Cardiac fibroblast (primary cell): ENCODE data around the gene MAPKAPK5.
"Not testable (repeated sequence)": the region's sequence is repeated elsewhere in the genome, so short reads cannot be mapped to it uniquely, and the experiment has no call there.

Source experiments
- DNase-seq, 2 donors: peaks; one replicate each; pipeline versions ENCODE4 v3.0.0 to v3.0.0-alpha.2; 2010; ENCODE audit warnings: low read depth in 2 of 2
- H3K4me3 ChIP-seq, 2 donors: replicated peaks in 1 of 2; 1 replicate in 1 of 2; 2 replicates in 1 of 2; pipeline ENCODE4 v1.5.1; 2011; ENCODE audit warnings: low read depth in 2 of 2, low read length in 2 of 2, mild to moderate bottlenecking in 2 of 2, moderate library complexity in 1 of 2
- TF ChIP-seq, protein P1 (sequence below): IDR thresholded peaks from one replicate; pipeline ENCODE4 v1.5.1; 2011; ENCODE audit warnings: low read depth, mild to moderate bottlenecking, low read length, inconsistent platforms

The MAPKAPK5 gene

DNA sequence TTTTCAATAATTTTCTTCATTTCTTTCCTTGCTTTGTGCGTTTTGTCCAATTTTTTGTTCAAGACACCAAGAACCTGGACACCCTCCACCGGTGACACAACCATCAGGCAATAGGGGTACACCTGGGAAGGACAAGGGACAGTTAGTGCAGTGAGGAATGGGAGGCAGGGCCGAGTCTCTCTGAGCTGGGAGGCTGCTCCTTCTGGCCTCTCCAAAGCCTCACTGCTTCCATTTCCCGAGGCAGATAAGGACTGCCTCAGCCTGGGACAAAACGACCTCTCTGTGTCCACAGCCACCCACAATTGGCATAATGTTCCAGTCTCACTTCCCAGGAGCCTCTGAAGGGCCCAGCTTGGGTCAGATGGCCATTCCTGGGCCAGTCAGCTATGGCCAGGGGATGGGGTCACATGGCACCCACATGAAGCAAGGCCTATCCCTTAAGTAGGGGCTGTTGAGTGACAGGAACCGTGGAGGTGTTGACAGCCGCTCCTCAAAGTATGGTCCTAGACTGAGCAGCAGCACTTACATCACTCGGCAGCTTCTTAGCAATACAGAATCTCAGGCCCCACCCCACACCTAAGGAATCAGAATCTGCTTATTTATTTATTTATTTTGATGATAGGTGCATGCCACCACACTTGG lies 13.6 kb upstream of the MAPKAPK5 start:
- DNase-seq: no peak
- TF ChIP-seq, protein P1, sequence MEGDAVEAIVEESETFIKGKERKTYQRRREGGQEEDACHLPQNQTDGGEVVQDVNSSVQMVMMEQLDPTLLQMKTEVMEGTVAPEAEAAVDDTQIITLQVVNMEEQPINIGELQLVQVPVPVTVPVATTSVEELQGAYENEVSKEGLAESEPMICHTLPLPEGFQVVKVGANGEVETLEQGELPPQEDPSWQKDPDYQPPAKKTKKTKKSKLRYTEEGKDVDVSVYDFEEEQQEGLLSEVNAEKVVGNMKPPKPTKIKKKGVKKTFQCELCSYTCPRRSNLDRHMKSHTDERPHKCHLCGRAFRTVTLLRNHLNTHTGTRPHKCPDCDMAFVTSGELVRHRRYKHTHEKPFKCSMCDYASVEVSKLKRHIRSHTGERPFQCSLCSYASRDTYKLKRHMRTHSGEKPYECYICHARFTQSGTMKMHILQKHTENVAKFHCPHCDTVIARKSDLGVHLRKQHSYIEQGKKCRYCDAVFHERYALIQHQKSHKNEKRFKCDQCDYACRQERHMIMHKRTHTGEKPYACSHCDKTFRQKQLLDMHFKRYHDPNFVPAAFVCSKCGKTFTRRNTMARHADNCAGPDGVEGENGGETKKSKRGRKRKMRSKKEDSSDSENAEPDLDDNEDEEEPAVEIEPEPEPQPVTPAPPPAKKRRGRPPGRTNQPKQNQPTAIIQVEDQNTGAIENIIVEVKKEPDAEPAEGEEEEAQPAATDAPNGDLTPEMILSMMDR: no peak
- H3K4me3 ChIP-seq: no peak overlapping the region

DNA sequence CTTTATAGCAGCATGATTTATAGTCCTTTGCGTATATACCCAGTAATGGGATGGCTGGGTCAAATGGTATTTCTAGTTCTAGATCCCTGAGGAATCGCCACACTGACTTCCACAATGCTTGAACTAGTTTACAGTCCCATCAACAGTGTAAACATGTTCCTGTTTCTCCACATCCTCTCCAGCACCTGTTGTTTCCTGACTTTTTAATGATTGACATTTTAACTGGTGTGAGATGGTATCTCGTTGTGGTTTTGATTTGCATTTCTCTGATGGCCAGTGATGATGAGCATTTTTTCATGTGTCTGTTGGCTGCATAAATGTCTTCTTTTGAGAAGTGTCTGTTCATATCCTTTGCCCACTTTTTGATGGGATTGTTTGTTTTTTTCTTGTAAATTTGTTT lies 12.4 kb upstream of the MAPKAPK5 start:
- H3K4me3 ChIP-seq, DNase-seq: not testable (repeated sequence)

DNA sequence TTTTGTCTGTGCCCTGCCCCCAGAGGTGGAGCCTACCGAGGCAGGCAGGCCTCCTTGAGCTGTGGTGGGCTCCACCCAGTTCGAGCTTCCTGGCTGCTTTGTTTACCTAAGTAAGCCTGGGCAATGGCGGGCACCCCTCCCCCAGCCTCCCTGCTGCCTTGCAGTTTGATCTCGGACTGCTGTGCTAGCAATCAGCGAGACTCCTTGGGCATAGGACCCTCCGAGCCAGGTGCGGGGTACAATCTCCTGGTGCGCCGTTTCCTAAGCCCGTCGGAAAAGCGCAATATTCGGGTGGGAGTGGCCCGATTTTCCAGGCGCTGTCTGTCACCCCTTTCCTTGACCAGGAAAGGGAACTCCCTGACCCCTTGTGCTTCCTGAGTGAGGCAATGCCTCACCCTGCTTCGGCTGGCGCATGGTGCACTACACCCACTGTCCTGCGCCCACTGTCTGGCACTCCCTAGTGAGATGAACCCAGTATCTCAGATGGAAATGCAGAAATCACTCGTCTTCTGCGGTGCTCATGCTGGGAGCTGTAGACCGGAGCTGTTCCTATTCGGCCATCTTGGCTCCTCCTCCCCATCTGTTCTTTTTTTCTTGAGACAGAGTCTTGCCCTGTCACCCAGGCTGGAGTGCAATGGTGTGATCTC lies 7.2 kb upstream of the MAPKAPK5 start:
- not testable (repeated sequence) for H3K4me3 ChIP-seq, DNase-seq

DNA sequence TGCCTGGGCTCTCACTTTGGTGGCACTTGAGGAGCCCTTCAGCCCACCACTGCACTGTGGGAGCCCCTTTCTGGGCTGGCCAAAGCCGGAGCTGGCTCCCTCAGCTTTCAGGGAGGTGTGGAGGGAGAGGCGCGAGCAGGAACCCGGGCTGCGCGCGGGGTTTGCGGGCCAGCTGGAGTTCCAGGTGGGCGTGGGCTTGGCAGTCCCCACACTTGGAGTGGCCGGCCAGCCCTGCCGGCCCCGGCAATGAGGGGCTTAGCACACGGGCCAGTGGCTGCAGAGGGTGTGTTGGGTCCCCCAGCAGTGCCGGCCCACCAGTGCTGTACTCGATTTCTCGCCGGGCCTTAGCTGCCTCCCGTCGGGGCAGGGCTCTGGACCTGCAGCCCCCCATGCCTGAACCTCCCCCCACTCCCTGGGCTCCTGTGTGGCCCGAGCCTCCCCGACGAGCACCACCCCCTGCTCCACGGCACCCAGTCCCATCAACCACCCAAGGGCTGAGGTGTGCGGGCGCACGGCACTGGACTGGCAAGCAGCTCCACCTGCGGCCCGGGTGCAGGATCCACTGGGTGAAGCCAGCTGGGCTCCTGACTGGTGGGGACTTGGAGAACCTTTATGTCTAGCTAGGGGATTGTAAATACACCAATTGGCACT lies 6.4 kb upstream of the MAPKAPK5 start:
- not testable (repeated sequence) for DNase-seq, H3K4me3 ChIP-seq

DNA sequence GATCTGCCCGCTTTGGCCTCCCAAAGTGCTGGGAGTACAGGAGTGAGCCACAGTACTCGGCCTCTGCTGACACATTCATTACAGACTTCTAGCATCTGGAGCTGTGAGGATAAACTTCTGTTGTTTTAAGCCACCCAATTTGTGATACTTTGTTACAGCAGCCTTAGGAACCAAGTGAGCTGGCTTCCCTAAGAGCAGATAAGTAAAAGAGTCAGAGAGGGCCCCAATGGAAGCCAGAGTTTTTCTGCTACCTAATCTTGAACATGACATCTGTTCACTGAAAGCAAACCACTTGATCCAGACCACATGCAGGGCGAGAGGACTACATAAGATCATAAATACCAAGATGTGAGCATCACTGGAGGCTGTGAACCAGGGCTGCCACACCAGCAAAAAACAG lies 3.7 kb upstream of the MAPKAPK5 start:
- H3K4me3 ChIP-seq: no peak overlapping the region
- no peak for DNase-seq
- TF ChIP-seq, protein P1: no peak

DNA sequence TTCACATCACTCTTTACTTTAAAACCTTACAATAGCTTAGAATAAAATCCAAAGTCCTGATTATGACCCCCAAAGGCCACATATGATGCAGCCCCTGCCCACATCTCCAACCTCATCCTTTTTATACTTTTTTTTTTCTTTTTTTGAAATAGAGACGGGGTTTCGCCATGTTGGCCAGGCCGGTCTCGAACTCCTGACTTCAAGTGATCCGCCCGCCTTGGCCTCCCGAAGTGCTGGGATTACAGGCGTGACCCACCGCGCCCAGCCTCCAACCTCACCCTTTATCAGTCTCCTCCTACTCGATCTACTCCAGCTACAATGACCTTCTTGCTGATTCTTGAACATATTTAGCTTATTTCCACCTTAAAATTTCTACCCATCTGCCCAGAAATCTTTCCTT lies 1.2 kb upstream of the MAPKAPK5 start:
- no peak for DNase-seq
- TF ChIP-seq, protein P1: no peak
- H3K4me3 ChIP-seq: peak overlapping the region; percentile 66 to 97

DNA sequence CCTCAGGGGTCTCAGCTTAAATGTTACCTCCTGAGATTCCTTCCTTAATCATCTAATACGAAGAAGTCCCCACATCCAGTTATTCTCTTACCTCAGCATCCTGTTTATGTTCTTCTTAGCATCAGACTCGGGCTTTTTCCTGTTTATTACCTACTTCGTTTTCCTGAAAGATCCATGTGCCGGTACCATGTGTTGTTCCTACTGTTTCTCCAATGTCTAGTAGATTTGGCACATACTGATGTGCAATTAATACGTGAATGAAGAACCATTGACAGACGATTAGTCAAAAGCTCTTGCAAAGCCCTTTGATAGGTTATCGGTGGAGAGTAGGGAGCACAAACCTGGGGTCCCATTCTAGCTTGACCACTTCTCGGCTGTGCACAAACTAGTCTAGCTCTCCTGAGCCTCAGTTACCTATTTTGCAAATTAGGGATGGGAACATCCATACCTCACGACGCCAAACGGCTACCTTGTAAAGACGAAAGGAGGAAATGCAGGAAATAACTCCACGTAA lies 735 bp upstream of the MAPKAPK5 start:
- TF ChIP-seq, protein P1: no peak
- DNase-seq: peak in 1 of 2 donors; percentile 9
- peak overlapping the region; percentile 66 to 97 for H3K4me3 ChIP-seq

DNA sequence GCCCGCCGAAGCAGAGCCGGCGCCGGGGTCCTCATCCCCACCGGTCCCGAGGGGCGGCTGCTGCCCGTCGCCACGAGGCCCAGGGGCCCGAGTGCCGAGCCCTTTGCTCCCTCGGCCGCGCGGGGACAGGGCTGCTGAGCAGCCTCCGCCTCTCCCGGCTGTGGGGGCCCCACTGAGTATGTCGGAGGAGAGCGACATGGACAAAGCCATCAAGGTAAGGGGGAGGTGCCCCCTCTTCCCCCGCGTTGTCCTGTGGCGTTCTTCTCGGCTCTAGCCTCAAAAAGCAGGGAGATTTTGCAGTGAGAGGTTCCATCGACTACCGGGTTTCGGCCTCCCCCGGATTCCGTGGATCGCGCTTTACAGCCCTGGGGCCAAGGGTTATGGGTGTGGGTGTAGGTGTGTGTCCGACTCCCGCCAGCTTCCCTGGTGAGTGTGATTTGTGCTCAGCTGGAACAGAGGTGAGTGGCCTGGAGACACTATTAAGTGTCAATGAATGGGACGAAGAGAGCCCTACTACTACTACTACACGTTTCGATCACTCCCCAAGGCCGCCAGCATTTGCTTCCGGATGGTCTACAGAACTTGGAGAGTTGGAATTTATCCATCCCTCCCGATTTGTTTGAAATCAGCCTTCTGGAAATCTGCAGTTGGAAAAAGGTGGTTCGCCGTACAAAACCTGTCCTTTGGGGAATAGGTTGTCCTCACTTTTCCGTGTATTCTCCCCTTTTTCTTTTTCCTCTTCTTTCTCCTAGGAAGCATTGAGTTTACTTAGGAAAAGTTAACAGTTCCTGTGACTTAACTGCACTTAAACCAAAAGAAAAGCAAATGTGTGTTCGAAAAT lies 748 bp downstream of the MAPKAPK5 start:
- TF ChIP-seq, protein P1: no peak
- peak overlapping the region; percentile 66 to 97 for H3K4me3 ChIP-seq
- peak; percentile 9 to 22 for DNase-seq
